GM12878 (cell line): ENCODE measurements around the gene PDE6B. TPM values are rescaled to one million over a fixed set of nuclear protein-coding genes. Genes with fewer than 3 reads are reported as not detected.

Source experiments
- ATAC-seq: fragments of 200-7000 bp; cut with Tn5 transposase; 3 replicates; pipeline ENCODE4 v1.9.1; 2020; ENCODE audit warnings: mild to moderate bottlenecking, moderate library complexity
- BruUV-seq: library from RNA; stranded (reverse); fragments of 400-500 nt; replicated peaks from 2 replicates; lab custom pipeline; 2021; lab: Mats Ljungman, UMichigan
- CTCF ChIA-PET: fragments of 300-600 bp; sonication (Branson Sonifier 250); formaldehyde crosslinking; extraction: SDS; loops from one replicate; lab custom pipeline; 2021; ENCODE audit warnings: inconsistent platforms; lab: Yijun Ruan, JAX
- POLR2A ChIA-PET: fragments of 350-600 bp; formaldehyde crosslinking; extraction: SDS; loops from one replicate; lab custom pipeline; 2021; ENCODE audit warnings: inconsistent platforms; lab: Charles Lee
- RAD21 ChIA-PET: fragments of 300-600 bp; sonication (Branson Sonifier 250); formaldehyde crosslinking; loops from one replicate; lab custom pipeline; 2023; ENCODE audit warnings: antibody characterized with exemption; ENCODE audit not compliant: unreplicated experiment; lab: Charles Lee
- SMC1A ChIA-PET: fragments of 300-600 bp; sonication (Branson Sonifier 250); formaldehyde crosslinking; loops from one replicate; lab custom pipeline; 2023; ENCODE audit not compliant: unreplicated experiment, uncharacterized antibody; lab: Charles Lee
- DNase-seq: peaks from one replicate; pipeline ENCODE4 v3.0.0-alpha.2; 2011; ENCODE audit warnings: low read depth, low spot score
- FAIRE-seq: peaks from 3 replicates; lab custom pipeline; 2011; peaks lifted over from hg19 to GRCh38; lab: Jason Lieb, UNC
- H2AFZ ChIP-seq: 2 replicates; pipeline ENCODE4 v1.6.0; 2011; ENCODE audit warnings: low read depth, low read length, control low read depth; ENCODE audit not compliant: control insufficient read depth
- H3K27ac ChIP-seq: 2 replicates; pipeline ENCODE4 v1.5.1; 2011; ENCODE audit warnings: control low read depth; ENCODE audit not compliant: control insufficient read depth, insufficient read depth
- H3K27me3 ChIP-seq, 2 experiments: replicated peaks in 1 of 2; 2 replicates each; pipeline versions ENCODE4 v1.6.0 to v1.6.1; 2011; ENCODE audit warnings: low read length in 1 of 2; ENCODE audit not compliant: control insufficient read depth in 2 of 2, insufficient read depth in 2 of 2
- H3K36me3 ChIP-seq, 2 experiments: 2 replicates each; pipeline ENCODE4 v1.5.1; 2011; ENCODE audit warnings: low read length in 1 of 2; ENCODE audit not compliant: control insufficient read depth in 2 of 2, insufficient read depth in 2 of 2
- H3K4me1 ChIP-seq: 2 replicates; pipeline ENCODE4 v1.6.1; 2011; ENCODE audit warnings: mild to moderate bottlenecking, low read length, moderate library complexity, mixed read lengths; ENCODE audit not compliant: control insufficient read depth, insufficient read depth
- H3K4me2 ChIP-seq: 2 replicates; pipeline ENCODE4 v1.6.0; 2011; ENCODE audit warnings: control low read depth; ENCODE audit not compliant: control insufficient read depth, insufficient read depth
- H3K4me3 ChIP-seq: fragments of 200-600 bp; sonication (generic); 2 replicates; pipeline ENCODE4 v1.5.1; 2016
- H3K79me2 ChIP-seq: 2 replicates; pipeline ENCODE4 v1.6.0; 2011; ENCODE audit warnings: low read length; ENCODE audit not compliant: control insufficient read depth, insufficient read depth
- H3K9ac ChIP-seq: 2 replicates; pipeline ENCODE4 v1.8.0; 2011; ENCODE audit warnings: low read length, control low read depth, mixed read lengths; ENCODE audit not compliant: control insufficient read depth, insufficient read depth
- H3K9me3 ChIP-seq: replicated peaks from 3 replicates; pipeline ENCODE4 v1.5.1; 2011; ENCODE audit warnings: mild to moderate bottlenecking, low read length; ENCODE audit not compliant: control insufficient read depth, insufficient read depth
- H4K20me1 ChIP-seq: 2 replicates; pipeline ENCODE4 v1.6.0; 2011; ENCODE audit not compliant: control insufficient read depth, insufficient read depth
- BCL11A ChIP-seq: IDR thresholded peaks from 2 replicates; pipeline ENCODE4 v1.6.1; 2011; ENCODE audit warnings: low read depth, low read length
- EED ChIP-seq: sonication (generic); IDR thresholded peaks from 2 replicates; pipeline ENCODE4 v1.6.1; 2016; ENCODE audit warnings: antibody characterized with exemption, low read depth
- EP300 ChIP-seq, 2 experiments: fragments of 150-350 bp in 1 of 2; IDR thresholded peaks; 2 replicates each; pipeline ENCODE4 v1.6.1; 2011 to 2012; ENCODE audit warnings: low read depth in 2 of 2, low read length in 2 of 2, borderline replicate concordance in 1 of 2, improper control_type of control experiment in 1 of 2, inconsistent platforms in 1 of 2; ENCODE audit not compliant: control insufficient read depth in 1 of 2
- GATAD2B ChIP-seq: fragments of 450-650 bp; conservative IDR thresholded peaks from 2 replicates; pipeline ENCODE4 v1.6.1; 2017; ENCODE audit warnings: low read depth, mild to moderate bottlenecking, moderate library complexity
- HDAC6 ChIP-seq: fragments of 200-600 bp; sonication (generic); IDR thresholded peaks from one replicate; pipeline ENCODE4 v1.8.0; 2017; ENCODE audit warnings: antibody characterized with exemption; ENCODE audit not compliant: unreplicated experiment
- NFIC ChIP-seq: IDR thresholded peaks from 2 replicates; pipeline ENCODE4 v1.6.1; 2012; ENCODE audit warnings: low read depth, mild to moderate bottlenecking, inconsistent platforms, low read length, moderate library complexity
- NFYB ChIP-seq: IDR thresholded peaks from 2 replicates; pipeline ENCODE4 v1.6.1; 2011; ENCODE audit warnings: low read depth, mild to moderate bottlenecking, low read length, improper control_type of control experiment, moderate library complexity; ENCODE audit not compliant: insufficient read depth
- PAX8 ChIP-seq: fragments of 450-650 bp; IDR thresholded peaks from 2 replicates; pipeline ENCODE4 v1.6.1; 2017; ENCODE audit warnings: mild to moderate bottlenecking, moderate library complexity
- RELB ChIP-seq: fragments of 450-650 bp; IDR thresholded peaks from 2 replicates; pipeline ENCODE4 v1.6.1; 2017; ENCODE audit warnings: low read depth, mild to moderate bottlenecking, moderate library complexity
- RUNX3 ChIP-seq: IDR thresholded peaks from 2 replicates; pipeline ENCODE4 v1.6.1; 2012; ENCODE audit warnings: low read length, inconsistent platforms
- TCF12 ChIP-seq: IDR thresholded peaks from 2 replicates; pipeline ENCODE4 v1.6.1; 2011; ENCODE audit warnings: low read depth, mild to moderate bottlenecking, low read length
- ZBTB11 ChIP-seq: fragments of 450-650 bp; formaldehyde crosslinking; IDR thresholded peaks from 2 replicates; pipeline ENCODE4 v1.5.0; 2022; ENCODE audit warnings: mild to moderate bottlenecking, missing genetic modification characterization
- ZBTB40 ChIP-seq: fragments of 450-650 bp; IDR thresholded peaks from 2 replicates; pipeline ENCODE4 v1.6.1; 2016; ENCODE audit warnings: mild to moderate bottlenecking, moderate library complexity, borderline replicate concordance
- ZNF217 ChIP-seq: fragments of 450-650 bp; IDR thresholded peaks from 2 replicates; pipeline ENCODE4 v1.6.1; 2017; ENCODE audit warnings: antibody characterized with exemption, mild to moderate bottlenecking
- ZZZ3 ChIP-seq: IDR thresholded peaks from 2 replicates; pipeline ENCODE4 v1.6.1; 2011; ENCODE audit warnings: low read depth; ENCODE audit not compliant: control insufficient read depth, insufficient read length
- WGBS: methylation state at CpG from one replicate; pipeline ENCODE4 v1.1.6; 2016; ENCODE audit warnings: low lambda C conversion rate; ENCODE audit not compliant: insufficient replicate concordance, insufficient coverage; ENCODE audit errors: missing lambda C conversion rate; 5-methylcytosine and 5-hydroxymethylcytosine counted together
- in situ Hi-C: fragments of 300-500 bp; cut with MboI; formaldehyde crosslinking; loops from 9 replicates; pipeline ENCODE4 v1.14.3; 2018; ENCODE audit warnings: mixed read lengths
- intact Hi-C: fragments of 100-400 bp; cut with micrococcal nuclease; formaldehyde crosslinking; loops from one replicate; pipeline ENCODE4 v1.14.2; 2022; ENCODE audit not compliant: unreplicated experiment
- polyA plus RNA-seq, 11 experiments: library from polyadenylated mRNA; depleted of rRNA in 4 of 11; unstranded in 6 of 11; stranded (reverse) in 5 of 11; fragments of >200 nt; fragmentation: Nextera tagmentation in 4 of 11; fragmentation: Illumina TruSeq in 1 of 11; extraction: Ambion mirVana in 4 of 11; extraction: Trizol in 1 of 11; gene quantifications; 1 replicate in 1 of 11; 2 replicates in 10 of 11; pipeline versions ENCODE4 v1.2.1 to v1.2.3, GENCODE V29; 2011 to 2016; ENCODE audit warnings: inconsistent platforms in 2 of 11, missing spikeins in 2 of 11, low read depth in 1 of 11
- total RNA-seq, 4 experiments: library from RNA; depleted of rRNA in 3 of 4; stranded (reverse); fragments of >200 nt in 3 of 4; fragmentation: Illumina TruSeq in 1 of 4; extraction: Trizol in 1 of 4; gene quantifications; 2 replicates each; pipeline versions ENCODE4 v1.2.1 to v1.2.3, GENCODE V29; 2013 to 2021

Gene PDE6B
- total and polyA plus RNA-seq, 10 of the 15 experiments (the other 5 are each of a cell fraction or from before 2014, with no cell fraction given), result 2.6 to 6.4 (median 3.8) TPM

- WGBS, result 89% methylated on average over 18 of the region's 24 CpGs
- Histone ChIP-seq H3K4me3 (peak overlapping the region; percentile 79; the same call in 1 of the 2 replicates), H3K4me2 (peak overlapping the region; percentile 49; the same call in 1 of the 2 replicates), H3K27ac (no peak overlapping the region), H3K79me2 (peaks cover 3% of the 10 kb centered on the region), H3K27me3 (no peaks in the 10 kb centered on the region), H3K4me1 (no peaks in the 10 kb centered on the region), H3K36me3 (no peaks in the 10 kb centered on the region), H4K20me1 (no peaks in the 10 kb centered on the region), H2AFZ (no peak overlapping the region), H3K9me3 (no peaks in the 10 kb centered on the region; the same call in 2 of the 3 replicates), H3K9ac (no peak overlapping the region)
- no TSS peak for BruUV-seq
- SMC1A ChIA-PET, result interaction anchor here (0.9 to 1.3 kb wide), 2 partner anchors 61 to 114 kb away, joined by 3 to 4 read pairs; no protein-coding TSS in a partner anchor
- DNase-seq, result no peak
- FAIRE-seq, result no peak
- ATAC-seq, result no peak
- CTCF ChIA-PET, result interaction anchor here (0.8 to 1.1 kb wide), 5 partner anchors 9 to 62 kb away, joined by 3 to 4 read pairs (median 4); partner anchors contain the start of genes ATP5ME and MYL5
- no peak for TF ChIP-seq EED
- TF ChIP-seq TCF12, result no peak
- no peak for TF ChIP-seq ZZZ3
- TF ChIP-seq NFIC, result no peak
- TF ChIP-seq ZNF217, result no peak
- no peak for TF ChIP-seq ZBTB40
- TF ChIP-seq HDAC6, result no peak
- TF ChIP-seq PAX8, result no peak
- no peak for TF ChIP-seq ZBTB11 (CRISPR knock-in tag)
- TF ChIP-seq BCL11A, result no peak
- TF ChIP-seq RUNX3, result no peak
- no peak for TF ChIP-seq RELB
- no peak for TF ChIP-seq GATAD2B
- no peak for TF ChIP-seq NFYB
- TF ChIP-seq EP300 (IDR thresholded peaks at IDR 0.05; ENCODE audit: borderline replicate concordance in 1 of 2, control insufficient read depth in 1 of 2, low read depth in 2 of 2, low read length in 2 of 2), result no peak
- RAD21 ChIA-PET, result interaction anchor here (1.4 kb wide), 1 partner anchor 11 kb away, joined by 5 read pairs; no protein-coding TSS in a partner anchor
- in situ Hi-C loops, result no loop called here
- POLR2A ChIA-PET, result interaction anchor here (1.6 to 1.8 kb wide), 2 partner anchors 8 to 11 kb away, joined by 6 to 9 read pairs; no protein-coding TSS in a partner anchor
- intact Hi-C loops, result no loop called here
These were observed 39.4 kb downstream of the PDE6B start for GRCh38 chr4:664713-665231.
